Activated naive CD4-positive, alpha-beta T cell treated with anti-CD3 and anti-CD28 coated beads, Interleukin-2, amount 10 ng/mL, durations not matched to agents 5 hours and 36 hours (primary cell): ENCODE data around the gene SFXN5. TPM values are rescaled to one million over a fixed set of nuclear protein-coding genes. Genes with fewer than 3 reads are reported as not detected.

Experiments used
- total RNA-seq, 2 experiments: library from RNA; stranded (reverse); gene quantifications; one replicate each; pipeline ENCODE4 v1.2.3, GENCODE V29; 2021

Gene SFXN5
- total RNA-seq, result 1 to 10 TPM; 5.3 to 8.0 TPM

GRCh38 chr2:73071360-73072128 is at the start of gene SFXN5:
TSS of gene SFXN5 (minus strand) at chr2:73071712. CDS start at chr2:73071705, 7 bp downstream.

GRCh38 chr2:73112913-73113854 is 41.7 kb upstream of the SFXN5 start, which contains the start of gene RAB11FIP5:
TSS of gene RAB11FIP5 (minus strand) at chr2:73112948. CDS start at chr2:73112777, 171 bp downstream.

GRCh38 chr2:72917138-72917876 is 154.2 kb downstream of the SFXN5 start, which contains the start of gene EMX1:
TSS of gene EMX1 (plus strand) at chr2:72917519. CDS start at chr2:72917853, 334 bp downstream.

Other genes starting within 250 kb of the SFXN5 start
- 10 to 100 TPM; 15.2 to 16.3 TPM for gene EXOC6B, start 245.7 kb downstream of the SFXN5 start, total RNA-seq
- under 1 TPM; 0.13 to 0.31 TPM for gene SPR, start 184.3 kb downstream of the SFXN5 start, total RNA-seq
- gene EMX1, start 154.2 kb downstream of the SFXN5 start, total RNA-seq, result not detected
- 1 to 10 TPM; 6.2 to 6.9 TPM for gene RAB11FIP5, start 41.2 kb upstream of the SFXN5 start, total RNA-seq
- not detected for gene NOTO, start 130.9 kb upstream of the SFXN5 start, total RNA-seq
- gene SMYD5, start 142.5 kb upstream of the SFXN5 start, total RNA-seq, result 10 to 100 TPM; 14.2 to 15.2 TPM
- 10 to 100 TPM; 11.5 to 12.7 TPM for gene PRADC1, start 161.5 kb upstream of the SFXN5 start, total RNA-seq
- gene CCT7, start 162.6 kb upstream of the SFXN5 start, total RNA-seq, result 100 to 1,000 TPM; 222 to 232 TPM
- gene FBXO41, start 212.8 kb upstream of the SFXN5 start, total RNA-seq, result 10 to 100 TPM; 16.4 to 16.6 TPM
- gene EGR4, start 221.8 kb upstream of the SFXN5 start, total RNA-seq, result under 1 TPM in 1 of 2 experiments, not detected in 1; 0.10 TPM